PFSK-1 (cell line): ENCODE results near the gene EIF4A3.

Experiments
- FOXP2 ChIP-seq: optimal IDR thresholded peaks from 2 replicates; pipeline ENCODE3; 2011; ENCODE audit warnings: borderline replicate concordance, control low read depth, inconsistent platforms; ENCODE audit not compliant: insufficient read depth; ENCODE audit errors: extremely low read length, extremely low read depth
- POLR2AphosphoS5 ChIP-seq: IDR thresholded peaks from 2 replicates; pipeline ENCODE4 v1.6.1; 2012; ENCODE audit warnings: low read depth, mild to moderate bottlenecking, control low read depth, low read length, moderate library complexity
- SIN3A ChIP-seq: IDR thresholded peaks from 2 replicates; pipeline ENCODE4 v1.6.1; 2012; ENCODE audit warnings: mild to moderate bottlenecking, low read length, moderate library complexity, borderline replicate concordance; ENCODE audit not compliant: insufficient read depth
- TAF1 ChIP-seq: IDR thresholded peaks from 2 replicates; pipeline ENCODE4 v1.6.1; 2012; ENCODE audit warnings: low read length, control low read depth, borderline replicate concordance; ENCODE audit not compliant: insufficient read depth
- TF ChIP-seq, protein P1 (sequence below), 2 experiments: IDR thresholded peaks; 2 replicates each; pipeline versions ENCODE4 v1.6.1 to v1.8.0; 2011 to 2012; ENCODE audit warnings: low read depth in 2 of 2, low read length in 2 of 2, control low read depth in 1 of 2, inconsistent platforms in 1 of 2, mild to moderate bottlenecking in 1 of 2, moderate library complexity in 1 of 2; ENCODE audit not compliant: insufficient read depth in 1 of 2

The EIF4A3 gene

GRCh38 chr17:80185968-80186367 is 39.0 kb upstream of the EIF4A3 start:
- TF ChIP-seq, protein P1, sequence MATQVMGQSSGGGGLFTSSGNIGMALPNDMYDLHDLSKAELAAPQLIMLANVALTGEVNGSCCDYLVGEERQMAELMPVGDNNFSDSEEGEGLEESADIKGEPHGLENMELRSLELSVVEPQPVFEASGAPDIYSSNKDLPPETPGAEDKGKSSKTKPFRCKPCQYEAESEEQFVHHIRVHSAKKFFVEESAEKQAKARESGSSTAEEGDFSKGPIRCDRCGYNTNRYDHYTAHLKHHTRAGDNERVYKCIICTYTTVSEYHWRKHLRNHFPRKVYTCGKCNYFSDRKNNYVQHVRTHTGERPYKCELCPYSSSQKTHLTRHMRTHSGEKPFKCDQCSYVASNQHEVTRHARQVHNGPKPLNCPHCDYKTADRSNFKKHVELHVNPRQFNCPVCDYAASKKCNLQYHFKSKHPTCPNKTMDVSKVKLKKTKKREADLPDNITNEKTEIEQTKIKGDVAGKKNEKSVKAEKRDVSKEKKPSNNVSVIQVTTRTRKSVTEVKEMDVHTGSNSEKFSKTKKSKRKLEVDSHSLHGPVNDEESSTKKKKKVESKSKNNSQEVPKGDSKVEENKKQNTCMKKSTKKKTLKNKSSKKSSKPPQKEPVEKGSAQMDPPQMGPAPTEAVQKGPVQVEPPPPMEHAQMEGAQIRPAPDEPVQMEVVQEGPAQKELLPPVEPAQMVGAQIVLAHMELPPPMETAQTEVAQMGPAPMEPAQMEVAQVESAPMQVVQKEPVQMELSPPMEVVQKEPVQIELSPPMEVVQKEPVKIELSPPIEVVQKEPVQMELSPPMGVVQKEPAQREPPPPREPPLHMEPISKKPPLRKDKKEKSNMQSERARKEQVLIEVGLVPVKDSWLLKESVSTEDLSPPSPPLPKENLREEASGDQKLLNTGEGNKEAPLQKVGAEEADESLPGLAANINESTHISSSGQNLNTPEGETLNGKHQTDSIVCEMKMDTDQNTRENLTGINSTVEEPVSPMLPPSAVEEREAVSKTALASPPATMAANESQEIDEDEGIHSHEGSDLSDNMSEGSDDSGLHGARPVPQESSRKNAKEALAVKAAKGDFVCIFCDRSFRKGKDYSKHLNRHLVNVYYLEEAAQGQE (IDR thresholded peaks at IDR 0.05; ENCODE audit: insufficient read depth in 1 of 2, low read depth in 2 of 2, low read length in 2 of 2), result no peak
- TF ChIP-seq TAF1 (no peak), SIN3A (no peak), FOXP2 (no peak), POLR2AphosphoS5 (no peak)

GRCh38 chr17:80184423-80184714 is 37.4 kb upstream of the EIF4A3 start:
- TF ChIP-seq FOXP2, result no peak
- TF ChIP-seq POLR2AphosphoS5, result no peak
- TF ChIP-seq TAF1, result no peak
- TF ChIP-seq SIN3A, result no peak
- TF ChIP-seq, protein P1 (IDR thresholded peaks at IDR 0.05; ENCODE audit: insufficient read depth in 1 of 2, low read depth in 2 of 2, low read length in 2 of 2), result no peak

DNA sequence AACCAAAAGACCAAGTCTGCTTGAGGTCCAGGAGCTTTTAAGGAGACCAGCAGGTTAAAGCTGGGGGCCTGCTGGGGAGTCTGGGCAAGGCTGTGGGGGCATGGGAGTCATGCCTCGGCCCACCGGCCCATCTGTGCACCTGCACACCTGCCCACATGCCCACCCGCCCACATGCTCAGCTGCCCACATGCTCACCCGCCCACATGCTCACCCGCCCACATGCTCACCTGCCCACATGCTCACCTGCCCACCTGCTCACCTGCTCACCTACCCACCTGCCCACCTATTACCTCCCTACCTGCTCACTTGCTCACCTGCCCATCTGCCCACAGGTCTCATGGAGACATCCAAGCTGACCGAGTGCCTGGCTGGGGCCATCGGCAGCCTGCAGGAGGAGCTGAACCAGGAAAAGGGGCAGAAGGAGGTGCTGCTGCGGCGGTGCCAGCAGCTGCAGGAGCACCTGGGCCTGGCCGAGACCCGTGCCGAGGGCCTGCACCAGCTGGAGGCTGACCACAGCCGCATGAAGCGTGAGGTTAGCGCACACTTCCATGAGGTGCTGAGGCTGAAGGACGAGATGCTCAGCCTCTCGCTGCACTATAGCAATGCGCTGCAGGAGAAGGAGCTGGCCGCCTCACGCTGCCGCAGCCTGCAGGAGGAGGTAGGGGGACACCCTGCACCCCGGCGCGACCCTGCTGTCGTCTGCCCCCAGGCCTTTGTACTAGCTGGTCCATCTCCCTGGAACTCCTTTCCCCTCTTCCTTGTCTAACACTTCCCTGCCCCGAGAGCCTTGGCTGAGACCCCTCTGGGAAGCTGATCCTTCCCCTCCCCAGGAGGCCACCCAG is 36.9 kb upstream of the EIF4A3 start:
- TF ChIP-seq, protein P1 (IDR thresholded peaks at IDR 0.05; ENCODE audit: insufficient read depth in 1 of 2, low read depth in 2 of 2, low read length in 2 of 2), result no peak
- TF ChIP-seq TAF1 (no peak), SIN3A (no peak), FOXP2 (no peak), POLR2AphosphoS5 (no peak)

DNA sequence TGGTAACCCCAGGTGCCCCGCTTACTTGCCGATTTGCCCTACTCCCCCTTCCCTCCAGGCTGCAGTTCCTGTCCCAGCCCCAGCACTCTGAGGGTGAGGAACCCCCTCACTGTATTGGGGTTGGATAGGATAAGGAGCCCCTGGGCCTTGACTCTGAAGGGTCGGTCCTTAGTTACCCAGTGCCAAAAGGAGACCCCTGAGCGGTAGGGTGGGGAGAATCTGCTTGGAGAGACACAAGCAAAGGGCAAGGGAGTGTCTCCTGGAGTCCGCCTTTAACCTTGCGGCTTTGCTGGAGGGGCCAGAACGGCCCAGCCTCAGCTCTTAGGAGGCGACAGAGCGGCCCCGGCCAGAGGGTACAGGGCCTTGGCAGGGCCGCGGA is 35.9 kb upstream of the EIF4A3 start:
- TF ChIP-seq FOXP2 (no peak), POLR2AphosphoS5 (no peak), SIN3A (no peak), TAF1 (no peak)
- TF ChIP-seq, protein P1 (IDR thresholded peaks at IDR 0.05; ENCODE audit: insufficient read depth in 1 of 2, low read depth in 2 of 2, low read length in 2 of 2), result no peak
